Fibroblast of skin of right quadriceps (primary cell): Measurements from ENCODE around the gene TNNT2.
A peak's percentile ranks its signal among the peaks of the same experiment; 100 is the strongest.

Source experiments
- DNase-seq: peaks from one replicate; pipeline ENCODE4 v3.0.0-alpha.2; 2013

TNNT2 gene

DNA sequence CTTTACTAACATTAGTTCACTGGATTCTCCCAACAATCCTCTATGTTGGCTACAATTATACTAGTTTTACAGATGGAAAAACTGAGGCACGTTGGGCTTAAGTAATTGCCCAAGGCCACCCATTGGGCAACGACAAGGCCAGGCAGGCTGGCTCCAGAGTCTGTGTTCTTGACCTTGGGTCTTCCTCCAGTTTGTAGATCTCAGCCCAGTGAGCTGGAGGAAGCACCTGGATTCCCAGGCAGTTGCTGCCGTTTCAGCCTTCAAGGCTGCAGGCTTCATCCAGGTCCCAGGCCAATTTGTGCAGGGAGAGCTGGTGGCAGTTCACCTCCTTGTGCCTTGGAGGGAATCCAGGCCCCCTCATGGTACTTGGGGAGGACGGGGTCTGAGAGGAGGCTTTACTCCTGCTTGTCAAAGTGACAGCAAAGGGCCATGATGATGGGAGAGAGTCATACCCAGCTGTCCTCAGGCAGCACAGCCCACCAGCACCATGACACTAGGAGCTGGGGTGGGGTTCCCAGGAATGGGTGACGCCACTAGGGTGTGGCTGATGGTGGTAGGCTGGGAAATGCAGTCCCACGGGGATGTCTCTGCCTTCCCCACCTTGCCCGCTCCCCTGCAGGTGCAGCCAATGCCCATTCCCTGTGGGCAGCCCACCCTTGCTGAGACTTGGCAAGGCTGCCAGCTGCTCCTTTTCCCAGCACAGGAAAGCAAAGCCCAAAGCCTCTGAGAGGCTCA, 67.1 kb downstream of the TNNT2 start:
- no peak for DNase-seq

DNA sequence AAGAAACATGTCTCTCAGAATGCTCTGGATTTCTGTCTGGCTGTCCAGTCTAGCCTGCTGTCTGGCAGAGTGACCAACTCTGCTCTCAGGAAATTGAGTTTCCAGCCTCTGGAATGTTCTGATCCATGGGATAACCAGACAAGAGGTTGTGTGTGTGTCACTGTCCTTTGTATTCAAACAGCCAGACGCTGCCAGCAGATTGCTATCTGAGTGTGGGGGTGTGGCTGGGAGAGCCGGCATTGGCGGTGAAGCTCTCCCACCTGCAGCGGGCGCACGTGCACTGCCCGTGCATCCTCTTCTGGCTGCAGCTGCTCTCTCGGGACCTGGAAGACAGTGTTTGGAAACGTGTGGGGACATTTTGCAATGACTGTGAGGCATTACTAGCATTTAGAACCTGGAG, 68.1 kb downstream of the TNNT2 start:
- peak; percentile 37 for DNase-seq
